Activated CD8-positive, alpha-beta memory T cell treated with anti-CD3 and anti-CD28 coated beads, Interleukin-2, amount 50 U/mL, for 4 hours (primary cell): Measurements from ENCODE around the gene UFD1.

Experiments used
- DNase-seq: peaks from one replicate; pipeline ENCODE4 v3.0.0-alpha.2; 2020

UFD1 gene

GRCh38 chr22:19466848-19467752 is 11.9 kb downstream of the UFD1 start:
- no peak for DNase-seq

GRCh38 chr22:19466126-19466716 is 12.8 kb downstream of the UFD1 start:
- no peak for DNase-seq

GRCh38 chr22:19464975-19465374 is 14.0 kb downstream of the UFD1 start:
- no peak for DNase-seq

GRCh38 chr22:19464546-19464945 is 14.4 kb downstream of the UFD1 start:
- DNase-seq = no peak

- DNase-seq = no peak
Measured at GRCh38 chr22:19463491-19464469, 15.2 kb downstream of the UFD1 start.

- DNase-seq = no peak
Measured at GRCh38 chr22:19463008-19463407, 16.0 kb downstream of the UFD1 start.

- no peak for DNase-seq
Measured at GRCh38 chr22:19461506-19461905, 17.5 kb downstream of the UFD1 start.

GRCh38 chr22:19460036-19460435 is 19.0 kb downstream of the UFD1 start:
- DNase-seq = no peak

- DNase-seq = no peak
Measured at GRCh38 chr22:19457828-19458428, 21.1 kb downstream of the UFD1 start.

- DNase-seq = no peak
Measured at GRCh38 chr22:19456541-19456940, 22.5 kb downstream of the UFD1 start.

- DNase-seq = no peak
Measured at GRCh38 chr22:19455585-19456370, 23.2 kb downstream of the UFD1 start.

GRCh38 chr22:19455033-19455432 is 24.0 kb downstream of the UFD1 start:
- no peak for DNase-seq

- DNase-seq = no peak
Measured at GRCh38 chr22:19454156-19454555, 24.8 kb downstream of the UFD1 start.

- no peak for DNase-seq
Measured at GRCh38 chr22:19453718-19454117, 25.3 kb downstream of the UFD1 start.

GRCh38 chr22:19451570-19451969 is 27.4 kb downstream of the UFD1 start:
- no peak for DNase-seq

GRCh38 chr22:19450363-19451175 is 28.4 kb downstream of the UFD1 start:
- DNase-seq = no peak

- no peak for DNase-seq
Measured at GRCh38 chr22:19449422-19449767, 29.6 kb downstream of the UFD1 start.

GRCh38 chr22:19448739-19449421 is 30.1 kb downstream of the UFD1 start:
- DNase-seq = no peak

- no peak for DNase-seq
Measured at GRCh38 chr22:19448076-19448607, 30.9 kb downstream of the UFD1 start.
